ENCODE data around the gene ACSF3. TPM values are rescaled to one million over a fixed set of nuclear protein-coding genes. Genes with fewer than 3 reads are reported as not detected.

The ACSF3 gene
- total RNA-seq, 3 donors from 2014 or later = 20.8 to 42.3 (median 40.4) TPM

- H3K36me3 ChIP-seq = no peaks in the 10 kb centered on the region
- TF ChIP-seq POLR2AphosphoS5 (IDR thresholded peaks at IDR 0.05) (no peak), POLR2A (IDR thresholded peaks at IDR 0.05) (no peak), CTCF (IDR thresholded peaks at IDR 0.05) (no peak)
- no peak overlapping the region for H3K27ac ChIP-seq
- H3K4me3 ChIP-seq = no peak overlapping the region
- H3K4me1 ChIP-seq = no peaks in the 10 kb centered on the region
- intact Hi-C loops (cut with DNase I; ENCODE audit: low total_unique reads) = no loop called here
- DNase-seq (ENCODE audit: low spot score in 2 of 2) = no peak
- H3K27me3 ChIP-seq = no peaks in the 10 kb centered on the region
- no peaks in the 10 kb centered on the region for H3K9me3 ChIP-seq
Observed at GRCh38 chr16:89119166-89119621, 25.5 kb downstream of the ACSF3 start.

- H3K4me1 ChIP-seq = no peaks in the 10 kb centered on the region
- no peaks in the 10 kb centered on the region for H3K36me3 ChIP-seq
- DNase-seq (ENCODE audit: low spot score in 2 of 2) = no peak
- no peak overlapping the region for H3K4me3 ChIP-seq
- no peaks in the 10 kb centered on the region for H3K9me3 ChIP-seq
- intact Hi-C loops (cut with DNase I; ENCODE audit: low total_unique reads) = no loop called here
- H3K27me3 ChIP-seq = no peaks in the 10 kb centered on the region
- no peak overlapping the region for H3K27ac ChIP-seq
- TF ChIP-seq POLR2A (IDR thresholded peaks at IDR 0.05) (no peak), POLR2AphosphoS5 (IDR thresholded peaks at IDR 0.05) (no peak), CTCF (IDR thresholded peaks at IDR 0.05) (no peak)
Observed at GRCh38 chr16:89119661-89120141, 26.0 kb downstream of the ACSF3 start.

- Histone ChIP-seq H3K9me3 (no peaks in the 10 kb centered on the region), H3K4me1 (no peaks in the 10 kb centered on the region), H3K4me3 (no peak overlapping the region), H3K27me3 (no peaks in the 10 kb centered on the region), H3K36me3 (no peaks in the 10 kb centered on the region), H3K27ac (no peak overlapping the region)
- TF ChIP-seq POLR2A (IDR thresholded peaks at IDR 0.05) = no peak
- no peak for TF ChIP-seq CTCF (IDR thresholded peaks at IDR 0.05)
- TF ChIP-seq POLR2AphosphoS5 (IDR thresholded peaks at IDR 0.05) = no peak
- DNase-seq (ENCODE audit: low spot score in 2 of 2) = no peak
- intact Hi-C loops (cut with DNase I; ENCODE audit: low total_unique reads) = no loop called here
Observed at GRCh38 chr16:89120281-89120680, 26.6 kb downstream of the ACSF3 start.

- Histone ChIP-seq H3K27ac (no peak overlapping the region), H3K36me3 (no peaks in the 10 kb centered on the region), H3K27me3 (no peaks in the 10 kb centered on the region), H3K4me3 (no peak overlapping the region), H3K9me3 (peaks cover 0 to 4% of the 10 kb centered on the region in 2 donors), H3K4me1 (no peaks in the 10 kb centered on the region)
- intact Hi-C loops (cut with DNase I; ENCODE audit: low total_unique reads) = no loop called here
- no peak for DNase-seq (ENCODE audit: low spot score in 2 of 2)
- TF ChIP-seq CTCF (IDR thresholded peaks at IDR 0.05) = no peak
- no peak for TF ChIP-seq POLR2A (IDR thresholded peaks at IDR 0.05)
- TF ChIP-seq POLR2AphosphoS5 (IDR thresholded peaks at IDR 0.05) = no peak
Observed at GRCh38 chr16:89120921-89121351, 27.3 kb downstream of the ACSF3 start.

- peaks cover 0 to 4% of the 10 kb centered on the region in 2 donors for H3K9me3 ChIP-seq
- H3K36me3 ChIP-seq = no peaks in the 10 kb centered on the region
- TF ChIP-seq POLR2AphosphoS5 (IDR thresholded peaks at IDR 0.05) (no peak), POLR2A (IDR thresholded peaks at IDR 0.05) (no peak), CTCF (IDR thresholded peaks at IDR 0.05) (no peak)
- no peaks in the 10 kb centered on the region for H3K27me3 ChIP-seq
- no peak overlapping the region for H3K4me3 ChIP-seq
- no peaks in the 10 kb centered on the region for H3K4me1 ChIP-seq
- DNase-seq (ENCODE audit: low spot score in 2 of 2) = no peak
- H3K27ac ChIP-seq = no peak overlapping the region
- intact Hi-C loops (cut with DNase I; ENCODE audit: low total_unique reads) = no loop called here
Observed at GRCh38 chr16:89121691-89122321, 28.2 kb downstream of the ACSF3 start.

Measured in breast epithelium (tissue), 4 donors.